Measurements from ENCODE around the gene MEIOB.

Gene MEIOB

DNA sequence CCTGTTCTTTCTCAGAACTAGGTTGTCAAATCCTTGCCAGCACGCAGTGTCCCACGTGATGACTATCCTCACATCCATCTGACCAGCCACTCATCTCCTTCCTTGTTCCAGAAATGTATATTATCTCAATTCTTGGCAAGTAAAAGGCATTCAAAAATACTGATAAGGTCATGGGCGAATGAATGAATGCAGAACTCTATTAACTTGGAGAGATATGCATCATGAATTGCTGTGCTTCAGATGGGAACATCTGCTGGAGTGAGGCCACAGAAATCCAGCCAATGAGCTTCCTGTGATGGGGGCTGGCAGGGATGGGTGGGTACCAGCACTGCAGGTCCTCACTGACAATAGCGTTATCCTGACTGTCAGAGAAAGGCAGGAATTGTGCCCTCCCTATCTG lies 26.0 kb downstream of the MEIOB start:
- TF ChIP-seq, protein P1, sequence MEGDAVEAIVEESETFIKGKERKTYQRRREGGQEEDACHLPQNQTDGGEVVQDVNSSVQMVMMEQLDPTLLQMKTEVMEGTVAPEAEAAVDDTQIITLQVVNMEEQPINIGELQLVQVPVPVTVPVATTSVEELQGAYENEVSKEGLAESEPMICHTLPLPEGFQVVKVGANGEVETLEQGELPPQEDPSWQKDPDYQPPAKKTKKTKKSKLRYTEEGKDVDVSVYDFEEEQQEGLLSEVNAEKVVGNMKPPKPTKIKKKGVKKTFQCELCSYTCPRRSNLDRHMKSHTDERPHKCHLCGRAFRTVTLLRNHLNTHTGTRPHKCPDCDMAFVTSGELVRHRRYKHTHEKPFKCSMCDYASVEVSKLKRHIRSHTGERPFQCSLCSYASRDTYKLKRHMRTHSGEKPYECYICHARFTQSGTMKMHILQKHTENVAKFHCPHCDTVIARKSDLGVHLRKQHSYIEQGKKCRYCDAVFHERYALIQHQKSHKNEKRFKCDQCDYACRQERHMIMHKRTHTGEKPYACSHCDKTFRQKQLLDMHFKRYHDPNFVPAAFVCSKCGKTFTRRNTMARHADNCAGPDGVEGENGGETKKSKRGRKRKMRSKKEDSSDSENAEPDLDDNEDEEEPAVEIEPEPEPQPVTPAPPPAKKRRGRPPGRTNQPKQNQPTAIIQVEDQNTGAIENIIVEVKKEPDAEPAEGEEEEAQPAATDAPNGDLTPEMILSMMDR (IDR thresholded peaks at IDR 0.05; ENCODE audit: insufficient read depth, low read depth, low read length, missing control alignments): no peak
- DNase-seq (ENCODE audit: low read depth): no peak

DNA sequence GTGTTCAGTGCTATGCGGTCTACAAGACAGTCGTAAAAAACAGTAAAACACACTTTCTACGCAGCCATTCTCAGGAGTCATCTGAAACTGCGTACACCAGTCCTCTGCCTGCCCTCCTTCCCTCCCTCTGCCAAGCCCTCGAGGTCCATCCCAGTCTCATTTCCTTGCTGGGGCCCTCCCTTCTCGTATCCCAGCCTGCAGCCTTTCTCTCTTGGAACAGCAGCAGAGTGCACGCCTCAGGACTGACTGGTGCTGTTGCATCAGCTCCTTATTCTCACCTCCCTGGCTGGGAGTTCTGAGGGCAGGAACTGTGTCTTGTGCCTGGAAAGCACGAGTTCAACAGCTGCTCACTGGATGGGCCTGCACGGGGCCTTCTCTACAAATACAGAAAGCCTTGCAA lies 32.4 kb downstream of the MEIOB start:
- H3K4me3 ChIP-seq (ENCODE audit: low read length): no peak overlapping the region
- TF ChIP-seq, protein P1 (IDR thresholded peaks at IDR 0.05; ENCODE audit: insufficient read depth, low read depth, low read length, missing control alignments): no peak
- DNase-seq (ENCODE audit: low read depth): peak; percentile 65

More for the DNA sequence above, 26.0 kb downstream of the MEIOB start:
- no peak overlapping the region for H3K4me3 ChIP-seq (ENCODE audit: low read length)

GRCh38 chr16:1834096-1834495 lies 37.9 kb downstream of the MEIOB start:
- H3K4me3 ChIP-seq (ENCODE audit: low read length): no peak overlapping the region
- peak; percentile 81 for DNase-seq (ENCODE audit: low read depth)
- TF ChIP-seq, protein P1 (IDR thresholded peaks at IDR 0.05; ENCODE audit: insufficient read depth, low read depth, low read length, missing control alignments): no peak

- TF ChIP-seq, protein P1 (IDR thresholded peaks at IDR 0.05; ENCODE audit: insufficient read depth, low read depth, low read length, missing control alignments): no peak
- H3K4me3 ChIP-seq (ENCODE audit: low read length): no peak overlapping the region
- peak; percentile 80 for DNase-seq (ENCODE audit: low read depth)
These were observed 39.0 kb downstream of the MEIOB start for GRCh38 chr16:1832838-1833454.

DNA sequence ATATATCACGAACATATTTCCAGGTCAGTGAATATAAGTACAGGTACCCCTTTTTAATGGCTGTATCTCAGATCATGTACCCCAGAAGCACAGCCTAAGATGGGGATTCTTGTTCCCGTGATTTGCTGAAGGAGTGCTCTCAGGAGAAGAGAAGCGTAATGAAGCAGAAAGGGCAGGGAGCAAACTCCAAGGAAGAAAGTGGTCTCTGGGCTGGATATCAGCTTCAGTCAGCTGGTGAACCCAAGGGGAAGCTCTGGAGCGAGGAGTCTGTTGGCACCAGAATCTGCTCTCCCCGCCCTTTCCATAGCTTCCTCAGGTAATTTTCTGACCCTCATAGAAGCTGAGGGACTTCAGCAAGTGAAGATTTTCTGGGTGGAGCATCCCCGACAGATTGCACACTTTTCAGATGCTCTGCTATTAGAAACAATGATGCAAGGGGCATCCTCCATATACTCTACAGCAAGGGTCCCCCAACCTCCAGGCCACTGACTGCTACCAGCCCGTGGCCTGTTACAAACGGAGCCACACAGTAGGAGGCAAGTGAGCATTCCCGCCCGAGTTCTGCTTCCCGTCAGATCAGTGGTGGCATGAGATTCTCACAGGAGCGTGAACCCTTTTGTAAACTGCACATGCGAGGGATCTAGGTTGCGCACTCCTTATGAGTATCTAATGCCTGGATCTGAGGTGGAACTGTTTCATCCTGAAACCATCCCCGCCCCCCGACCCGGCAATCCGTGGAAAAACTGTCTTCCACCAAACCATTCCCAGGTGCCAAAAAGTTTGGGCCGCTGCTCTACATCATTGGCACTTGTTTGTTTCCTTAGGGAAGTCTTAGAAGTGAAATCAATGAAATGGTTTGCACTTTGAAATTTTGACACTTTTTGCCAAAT lies 40.5 kb downstream of the MEIOB start:
- TF ChIP-seq, protein P1 (IDR thresholded peaks at IDR 0.05; ENCODE audit: insufficient read depth, low read depth, low read length, missing control alignments): no peak
- no peak overlapping the region for H3K4me3 ChIP-seq (ENCODE audit: low read length)
- no peak for DNase-seq (ENCODE audit: low read depth)

- peak; percentile 16 for DNase-seq (ENCODE audit: low read depth)
- TF ChIP-seq, protein P1 (IDR thresholded peaks at IDR 0.05; ENCODE audit: insufficient read depth, low read depth, low read length, missing control alignments): no peak
- no peak overlapping the region for H3K4me3 ChIP-seq (ENCODE audit: low read length)
These were observed 41.8 kb downstream of the MEIOB start for GRCh38 chr16:1830213-1830612.

Data from epithelial cell of esophagus (primary cell).